NCI-H128 (cell line): ENCODE results near the gene CHN1.

Experiments used
- DNase-seq: peaks from one replicate; lab custom pipeline; 2025; ENCODE audit not compliant: unreplicated experiment; lab: John Stamatoyannopoulos, UW

The CHN1 gene, protein sequence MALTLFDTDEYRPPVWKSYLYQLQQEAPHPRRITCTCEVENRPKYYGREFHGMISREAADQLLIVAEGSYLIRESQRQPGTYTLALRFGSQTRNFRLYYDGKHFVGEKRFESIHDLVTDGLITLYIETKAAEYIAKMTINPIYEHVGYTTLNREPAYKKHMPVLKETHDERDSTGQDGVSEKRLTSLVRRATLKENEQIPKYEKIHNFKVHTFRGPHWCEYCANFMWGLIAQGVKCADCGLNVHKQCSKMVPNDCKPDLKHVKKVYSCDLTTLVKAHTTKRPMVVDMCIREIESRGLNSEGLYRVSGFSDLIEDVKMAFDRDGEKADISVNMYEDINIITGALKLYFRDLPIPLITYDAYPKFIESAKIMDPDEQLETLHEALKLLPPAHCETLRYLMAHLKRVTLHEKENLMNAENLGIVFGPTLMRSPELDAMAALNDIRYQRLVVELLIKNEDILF

GRCh38 chr2:175004980-175005732 lies at the start of gene CHN1:
Gene CHN1, minus strand, starts transcription at chr2:175005381. Its CDS starts 469 bp downstream, at chr2:175004912.
- peak; percentile 58 for DNase-seq

GRCh38 chr2:175054340-175054739 lies 49.2 kb upstream of the CHN1 start:
- no peak for DNase-seq

GRCh38 chr2:175049661-175050060 lies 44.5 kb upstream of the CHN1 start:
- DNase-seq = no peak

DNA sequence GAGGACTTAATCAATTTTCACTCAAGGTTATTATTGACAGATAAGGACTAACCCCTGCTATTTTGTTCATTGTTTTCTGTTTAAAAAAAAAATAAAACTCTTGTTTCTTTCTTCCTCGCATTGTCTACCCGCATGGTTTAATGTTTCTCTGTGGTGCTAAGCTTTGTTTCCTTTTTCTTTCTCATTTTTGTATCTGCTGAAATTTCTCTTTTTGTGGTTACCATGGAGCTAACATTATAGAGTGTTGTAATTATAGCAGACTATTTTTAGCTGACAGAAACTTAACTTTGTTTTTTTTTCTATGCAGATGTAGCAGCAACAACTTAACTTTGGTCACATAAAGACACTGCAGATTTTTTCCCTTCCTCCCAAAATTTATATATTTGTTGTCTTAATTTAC lies 43.1 kb upstream of the CHN1 start:
- DNase-seq = no peak

DNA sequence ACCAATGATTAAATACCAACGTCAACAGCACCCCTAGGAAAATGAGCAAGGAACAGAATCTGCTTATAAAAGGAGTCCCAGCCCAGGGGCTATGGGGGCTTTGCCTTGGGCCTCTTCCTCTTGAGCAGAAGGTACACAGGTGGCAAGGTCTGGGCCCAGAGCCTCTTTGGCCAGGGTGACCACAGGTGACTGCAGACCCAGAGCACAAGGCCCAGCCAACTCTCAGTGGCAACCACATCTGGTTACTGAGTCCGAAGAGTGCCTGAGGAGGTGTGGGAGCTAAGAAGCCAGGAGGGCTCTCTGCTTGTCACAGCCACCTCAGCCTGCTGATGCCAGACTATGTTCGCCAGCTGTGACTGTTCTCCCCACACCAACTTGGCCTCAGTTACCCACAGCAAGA lies 34.3 kb upstream of the CHN1 start:
- DNase-seq = no peak

DNA sequence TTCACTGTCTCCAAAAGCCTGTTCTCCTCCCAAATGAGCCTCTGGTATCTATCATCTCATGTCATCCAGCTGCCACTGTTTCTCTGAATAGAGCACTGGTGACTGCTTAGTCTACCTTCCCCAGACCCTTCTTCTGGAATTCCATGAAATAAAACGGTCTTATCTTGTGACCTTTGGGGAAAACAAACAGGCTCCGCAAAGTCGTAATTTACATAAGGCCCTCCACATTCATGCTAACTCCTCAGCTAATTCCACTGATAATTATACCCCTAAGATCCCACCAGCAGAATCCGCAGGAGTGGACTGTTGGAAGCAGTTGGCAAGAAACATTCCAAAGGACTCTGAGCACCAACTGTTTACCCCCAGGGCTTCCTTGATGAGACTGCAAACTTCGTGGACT lies 33.9 kb upstream of the CHN1 start:
- no peak for DNase-seq

GRCh38 chr2:175037941-175038340 lies 32.8 kb upstream of the CHN1 start:
- no peak for DNase-seq

GRCh38 chr2:175036582-175037018 lies 31.4 kb upstream of the CHN1 start:
- DNase-seq = no peak

- DNase-seq = no peak
Observed at GRCh38 chr2:175035806-175036205, 30.6 kb upstream of the CHN1 start.

GRCh38 chr2:175034716-175035115 lies 29.5 kb upstream of the CHN1 start:
- DNase-seq = no peak

- DNase-seq = no peak
Observed at GRCh38 chr2:175030380-175031271, 25.4 kb upstream of the CHN1 start.

- no peak for DNase-seq
Observed at GRCh38 chr2:175027755-175028154, 22.6 kb upstream of the CHN1 start.

GRCh38 chr2:175026385-175026784 lies 21.2 kb upstream of the CHN1 start:
- DNase-seq = no peak

GRCh38 chr2:175025946-175026345 lies 20.8 kb upstream of the CHN1 start:
- DNase-seq = no peak

DNA sequence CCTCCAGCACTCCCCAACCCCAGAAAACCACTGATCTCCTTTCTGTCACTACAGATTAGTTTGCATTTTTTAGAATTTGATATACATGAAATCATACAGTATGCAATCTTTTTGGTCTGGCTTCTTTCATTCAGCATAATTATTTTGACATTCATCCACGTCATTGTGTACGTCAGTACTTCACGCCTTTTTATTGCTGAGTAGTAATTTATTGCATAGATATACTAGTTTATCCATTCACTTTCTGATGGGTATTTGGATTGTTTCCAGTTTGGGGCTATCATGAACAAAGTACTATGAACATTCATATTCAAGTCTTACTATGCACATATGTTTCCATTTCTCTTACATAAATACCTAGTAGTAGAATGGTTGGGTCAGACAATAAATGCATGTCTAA lies 20.1 kb upstream of the CHN1 start:
- DNase-seq = no peak

- DNase-seq = no peak
Observed at GRCh38 chr2:175022923-175023322, 17.7 kb upstream of the CHN1 start.

- DNase-seq = no peak
Observed at GRCh38 chr2:175019566-175020327, 14.6 kb upstream of the CHN1 start.

- no peak for DNase-seq
Observed at GRCh38 chr2:175017618-175018414, 12.6 kb upstream of the CHN1 start.

DNA sequence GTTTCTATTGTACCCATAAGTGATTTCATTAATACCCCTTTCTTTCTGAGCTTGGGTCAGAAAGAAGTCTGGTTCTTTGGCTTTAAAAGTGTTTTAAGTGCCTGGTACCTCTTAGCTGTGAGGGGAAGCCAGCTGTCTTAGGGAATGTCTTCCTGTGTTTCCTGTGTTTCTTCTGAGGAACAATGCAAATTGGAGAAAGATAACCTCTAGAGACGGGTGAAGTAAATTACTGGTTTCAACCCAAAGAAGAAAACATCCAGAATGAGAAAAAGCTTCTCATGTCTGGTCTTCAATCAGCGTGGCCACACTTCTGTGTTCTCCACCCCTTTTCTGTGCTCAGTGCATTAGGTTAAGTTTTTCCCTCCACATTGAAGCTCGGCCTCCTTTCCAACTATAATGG lies 10.2 kb upstream of the CHN1 start:
- DNase-seq = no peak

GRCh38 chr2:175012516-175012915 lies 7.3 kb upstream of the CHN1 start:
- no peak for DNase-seq
